ENCODE data around the gene SMKR1.

- TF ChIP-seq POLR2A (IDR thresholded peaks at IDR 0.05) (no peak), CTCF (IDR thresholded peaks at IDR 0.05 in 4 of 5, conservative IDR thresholded peaks at IDR 0.05 in 1 of 5) (no peak)
Measured at GRCh38 chr7:129540340-129540739, 38.0 kb downstream of the SMKR1 start.
